G401 (cell line): ENCODE data around the gene IGF2R. TPM values are rescaled to one million over a fixed set of nuclear protein-coding genes. Genes with fewer than 3 reads are reported as not detected.
"Not testable (repeated sequence)": the region's sequence is repeated elsewhere in the genome, so short reads cannot be mapped to it uniquely, and the experiment has no call there.

ENCODE experiments used
- DNase-seq: peaks from one replicate; pipeline ENCODE4 v3.0.0-alpha.2; 2015; ENCODE audit warnings: low spot score
- in situ Hi-C: cut with HindIII; loops from 2 replicates; pipeline ENCODE4 v1.10.0; 2016; ENCODE audit warnings: low sequenced_read_pairs, mixed read lengths
- total RNA-seq: library from RNA; depleted of rRNA; stranded (reverse); fragments of >200 nt; shearing (Covaris generic); gene quantifications from 2 replicates; pipeline ENCODE4 v1.2.3, GENCODE V29; 2014; rRNA removed

The IGF2R gene
- total RNA-seq, 1 experiment from 2014 or later: 49.2 TPM

DNA sequence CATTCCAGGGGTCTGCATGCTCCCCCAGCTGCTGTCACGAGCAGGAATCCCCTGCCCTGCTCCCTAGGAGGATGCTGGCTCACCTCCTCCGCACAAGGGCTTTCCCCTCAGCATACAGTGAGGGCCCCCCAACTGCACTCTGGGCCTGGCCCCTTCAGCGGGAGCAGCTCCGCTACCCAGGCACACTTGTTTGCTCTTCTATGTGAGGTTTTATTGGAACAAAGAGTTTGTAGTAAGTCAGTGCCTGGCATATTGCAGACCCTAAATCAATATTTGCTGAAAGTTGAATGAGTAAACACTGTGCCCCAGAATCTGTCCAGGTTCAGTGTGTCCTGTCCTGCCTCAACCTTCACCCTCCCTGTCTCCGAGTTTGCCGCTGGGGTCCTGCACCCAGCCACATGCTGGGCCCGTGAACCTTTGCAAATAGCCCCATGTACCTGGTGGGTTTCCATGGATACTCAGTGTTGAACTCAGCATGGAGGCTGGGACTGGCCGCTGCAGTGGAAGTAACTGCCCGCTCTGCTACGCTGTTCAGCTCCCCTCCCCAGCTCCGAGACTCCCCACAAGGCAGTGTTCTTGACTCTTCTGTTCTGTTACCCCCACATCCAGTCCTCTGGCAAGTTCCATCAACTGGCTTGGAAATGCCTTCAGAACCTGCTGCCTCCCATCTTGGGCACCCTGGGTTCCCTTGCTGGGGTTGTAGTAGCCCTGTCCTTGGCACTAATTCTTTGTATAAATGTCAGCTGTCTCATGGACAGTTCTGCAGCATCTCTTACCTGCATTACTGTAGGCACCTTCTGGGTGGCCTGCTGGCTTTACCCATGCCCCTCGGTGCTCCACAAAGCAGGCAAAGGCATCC lies 168.5 kb downstream of the IGF2R start:
- no peak for DNase-seq
- in situ Hi-C loops: no loop called here

DNA sequence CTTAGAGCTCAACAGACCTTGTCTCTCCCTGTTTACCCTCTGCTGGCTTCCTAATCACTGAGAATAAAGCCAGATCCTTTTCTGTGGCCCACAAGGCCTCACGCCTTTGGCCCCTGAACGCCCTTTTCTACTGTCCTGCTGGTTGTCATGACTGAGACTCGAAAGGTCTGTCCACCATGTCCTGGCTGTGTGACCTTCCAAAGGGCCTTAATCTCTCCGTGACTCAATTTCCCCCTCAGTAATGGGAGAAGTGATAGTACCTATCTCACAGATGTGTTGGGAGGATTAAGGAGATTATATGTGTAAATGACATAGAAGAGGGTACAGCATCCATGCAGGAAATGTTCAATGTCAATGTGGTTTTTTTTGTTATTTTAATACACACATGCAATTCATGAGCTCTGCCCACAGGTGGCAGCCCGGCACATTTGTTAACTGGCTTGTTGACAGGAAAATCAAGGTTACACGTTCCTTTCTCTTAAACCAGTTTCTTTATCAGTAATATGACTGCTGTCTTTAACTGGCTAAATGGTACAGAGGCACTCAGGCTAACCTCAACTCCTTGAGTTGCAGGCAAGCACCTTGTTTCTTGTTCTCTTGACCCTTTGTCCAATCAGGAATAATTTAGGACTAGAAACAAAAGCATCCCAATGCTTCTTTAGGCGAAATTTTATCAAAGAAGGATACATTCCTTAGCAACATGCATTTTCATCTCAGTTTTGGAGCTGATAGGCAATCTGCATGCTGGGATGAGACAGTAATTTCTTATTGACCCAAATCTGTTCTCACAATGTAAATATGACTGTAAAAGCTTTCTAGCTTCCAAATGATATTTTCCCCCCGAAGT lies 169.3 kb downstream of the IGF2R start:
- peak; percentile 35 for DNase-seq
- in situ Hi-C loops: no loop called here

DNA sequence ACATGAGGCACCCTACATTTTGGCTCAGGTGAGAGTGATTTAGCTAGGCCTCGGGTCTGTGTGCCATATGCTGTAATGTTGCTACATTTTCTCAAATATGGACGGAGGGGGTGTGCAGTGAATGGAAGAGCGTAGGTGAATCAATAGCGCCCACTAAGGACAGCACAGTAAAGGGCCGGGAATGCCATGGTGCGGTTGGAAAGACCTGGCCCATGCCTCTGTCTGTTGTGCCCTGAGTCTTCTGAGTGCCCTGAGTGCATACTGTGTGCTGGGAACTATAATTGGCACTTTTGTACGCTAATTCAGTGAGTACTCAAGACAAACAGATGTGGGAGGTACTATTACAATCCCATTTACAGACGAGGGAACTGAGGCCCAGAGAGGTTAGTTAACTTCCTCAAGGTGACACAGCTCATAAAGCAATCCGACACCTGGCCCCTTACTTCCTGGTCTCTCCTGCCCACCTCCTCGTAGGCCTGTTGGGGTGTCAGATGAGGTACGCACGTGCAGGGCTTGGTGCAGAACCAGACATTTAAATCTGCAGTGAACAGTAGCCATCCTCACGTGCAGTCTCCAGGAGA lies 170.0 kb downstream of the IGF2R start:
- in situ Hi-C loops: no loop called here
- DNase-seq: no peak

DNA sequence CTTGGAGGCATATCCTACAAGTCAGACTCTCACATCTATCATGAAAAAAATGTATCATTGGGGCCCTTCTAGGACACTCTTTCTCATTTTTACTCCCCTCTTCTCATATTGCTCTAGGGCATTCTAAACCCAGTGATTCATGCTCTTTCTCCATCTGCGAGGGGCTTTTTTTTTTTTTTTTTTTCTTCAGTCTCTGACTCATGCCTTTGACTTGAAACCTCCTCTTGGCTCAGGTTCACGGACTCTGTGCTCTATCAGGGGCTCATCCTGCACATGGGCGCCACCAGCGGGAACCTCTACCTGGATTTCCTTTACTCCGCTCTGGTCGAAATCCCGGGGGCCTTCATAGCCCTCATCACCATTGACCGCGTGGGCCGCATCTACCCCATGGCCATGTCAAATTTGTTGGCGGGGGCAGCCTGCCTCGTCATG lies 170.6 kb downstream of the IGF2R start:
- no peak for DNase-seq
- in situ Hi-C loops: no loop called here

DNA sequence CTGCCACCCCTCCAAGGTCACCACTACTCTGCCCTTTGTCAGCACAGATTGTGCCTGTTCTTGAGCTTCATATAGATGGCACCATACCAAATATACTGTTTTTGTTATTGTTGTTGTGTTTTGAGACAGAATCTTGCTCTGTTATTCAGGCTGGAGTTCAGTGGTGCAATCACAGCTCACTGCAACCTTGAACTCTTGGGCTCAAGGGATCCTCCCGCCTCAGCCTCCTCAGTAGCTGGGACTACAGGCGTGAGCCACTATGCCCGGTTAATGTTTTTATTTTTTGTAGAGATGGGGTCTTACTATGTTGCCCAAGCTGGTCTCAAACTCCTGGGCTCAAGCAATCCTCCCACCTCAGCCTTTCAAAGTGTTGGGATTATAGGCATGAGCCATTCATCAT lies 171.6 kb downstream of the IGF2R start:
- DNase-seq, in situ Hi-C loops: not testable (repeated sequence)

DNA sequence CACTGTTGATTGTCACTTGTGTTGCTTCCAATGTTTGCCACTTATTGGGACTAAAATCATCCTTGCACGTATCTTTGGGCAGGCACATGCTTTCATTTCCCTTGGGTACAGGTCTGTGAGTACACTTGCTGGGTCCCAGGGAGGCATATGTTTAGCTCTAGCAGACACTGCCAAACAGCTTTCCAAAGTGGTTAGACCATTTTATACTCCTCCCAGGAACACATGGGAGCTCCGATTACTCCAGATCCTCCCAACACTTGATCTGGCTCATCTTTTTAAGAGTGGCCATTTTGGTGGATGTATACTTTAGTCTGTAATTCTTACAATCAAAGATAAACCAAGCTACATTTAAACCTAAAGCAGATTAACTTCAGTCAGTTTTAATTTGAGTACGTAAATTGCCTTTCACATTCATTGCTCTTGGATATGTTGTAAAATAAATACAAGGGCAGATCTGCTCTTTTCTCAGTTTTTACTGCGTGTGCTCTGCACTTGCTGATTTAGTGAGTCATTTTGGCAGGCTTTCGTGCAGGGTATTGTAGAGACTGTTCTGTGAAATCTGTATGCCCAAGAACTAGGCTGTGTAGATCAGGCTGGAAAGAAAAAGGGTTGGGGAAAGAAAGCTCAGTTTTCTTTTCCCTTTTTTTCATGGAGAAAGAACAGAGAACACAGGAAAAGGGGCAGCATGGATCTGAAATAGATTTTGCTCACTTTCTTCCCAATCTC lies 172.3 kb downstream of the IGF2R start:
- no peak for DNase-seq
- in situ Hi-C loops: no loop called here

DNA sequence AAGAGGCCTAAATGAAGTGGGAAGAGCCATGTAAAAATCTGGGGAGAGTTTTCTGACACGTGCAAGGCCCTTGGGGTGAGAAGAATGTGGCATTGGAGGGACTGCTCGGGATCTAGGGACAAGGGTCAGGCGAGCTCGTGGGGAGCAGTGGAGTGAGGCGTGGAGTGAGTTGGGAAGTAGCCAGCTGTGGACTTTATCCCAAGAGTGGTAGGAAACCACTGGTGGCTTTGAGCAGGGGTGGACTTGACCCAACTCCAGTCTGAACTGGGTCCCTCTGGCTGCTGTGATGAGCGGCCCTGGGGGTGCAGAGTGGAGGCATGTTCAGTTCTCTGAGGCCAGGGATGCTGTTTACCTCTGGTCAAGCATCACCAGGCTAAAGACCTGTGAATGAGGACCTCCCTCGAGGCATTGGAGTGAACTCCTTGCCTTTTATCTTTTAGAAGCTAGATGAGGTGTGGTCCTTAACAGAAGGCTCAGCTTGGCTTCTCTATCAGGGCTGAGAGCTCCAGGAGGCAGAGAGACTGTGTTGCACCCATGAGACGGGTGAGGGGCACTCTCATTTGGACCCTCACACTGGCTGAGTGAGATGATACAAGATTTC lies 173.3 kb downstream of the IGF2R start:
- in situ Hi-C loops: no loop called here
- no peak for DNase-seq

DNA sequence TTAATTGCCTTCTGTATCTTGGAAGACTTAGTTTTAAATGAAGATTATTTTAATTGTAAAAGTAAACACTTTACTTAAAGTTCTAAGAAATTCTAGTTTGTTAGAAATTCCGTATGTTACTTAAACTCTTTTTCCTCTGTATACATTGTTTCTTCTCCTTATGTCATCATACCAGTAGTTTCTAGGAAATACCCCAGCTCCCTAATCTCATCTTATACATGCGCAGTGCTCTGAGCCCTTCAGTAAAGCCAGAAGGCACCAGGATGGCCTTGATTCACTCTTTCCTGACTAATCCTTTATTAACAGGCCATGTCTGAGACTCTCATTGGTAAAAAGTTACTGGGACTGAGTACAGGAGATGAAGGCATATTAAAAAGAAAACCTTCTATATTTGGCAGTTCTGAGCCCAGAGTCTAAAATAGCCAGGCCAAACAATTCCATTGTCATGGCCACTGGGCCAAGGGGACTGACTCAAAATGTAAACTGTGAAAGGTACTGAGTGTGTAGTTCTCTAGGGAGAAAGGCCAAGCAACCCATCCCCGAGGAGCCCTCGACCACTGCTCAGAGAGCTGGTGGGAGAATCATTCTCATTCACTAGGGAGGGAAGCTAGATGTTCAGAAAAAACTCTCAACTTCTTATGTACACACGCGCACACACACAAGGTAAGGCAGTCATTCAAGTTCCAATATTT lies 177.7 kb downstream of the IGF2R start:
- DNase-seq: no peak

DNA sequence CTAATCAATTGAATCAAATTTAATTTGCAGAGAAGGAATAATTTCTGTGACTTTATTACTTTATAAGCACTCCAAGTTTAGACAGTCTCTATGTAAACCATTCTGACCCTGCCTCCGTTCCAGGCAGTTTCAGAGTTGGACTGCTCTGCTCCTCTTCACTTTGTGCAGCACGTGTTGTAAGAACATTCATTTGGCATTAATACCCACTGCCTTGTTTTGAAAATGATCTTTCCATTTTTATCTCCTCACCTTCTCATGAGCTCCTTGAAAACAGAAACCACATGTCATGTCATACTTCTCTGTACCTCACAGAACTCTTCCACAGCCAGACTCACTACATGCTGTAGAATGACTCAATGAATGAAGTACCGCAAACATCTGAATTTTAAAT lies 178.3 kb downstream of the IGF2R start:
- no peak for DNase-seq
- in situ Hi-C loops: no loop called here

More for the DNA sequence above, 177.7 kb downstream of the IGF2R start:
- in situ Hi-C loops: no loop called here

DNA sequence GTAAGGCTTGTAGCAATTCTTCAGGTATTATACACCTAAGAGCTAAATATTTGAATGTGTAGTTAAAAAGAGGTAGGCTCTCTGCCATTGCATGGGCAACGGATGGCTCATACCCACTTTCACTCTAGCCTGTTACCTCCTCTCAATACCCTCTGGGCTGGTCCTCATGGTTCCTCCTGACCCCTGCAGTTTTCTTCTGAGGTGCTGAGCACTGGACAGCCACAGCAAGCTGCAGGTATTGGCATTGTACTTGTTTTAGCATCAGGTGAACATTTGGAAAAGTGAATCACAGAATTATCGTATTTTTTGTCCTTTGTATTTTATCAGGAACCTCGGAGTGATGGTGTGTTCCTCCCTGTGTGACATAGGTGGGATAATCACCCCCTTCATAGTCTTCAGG lies 185.6 kb downstream of the IGF2R start:
- in situ Hi-C loops: no loop called here
- no peak for DNase-seq

DNA sequence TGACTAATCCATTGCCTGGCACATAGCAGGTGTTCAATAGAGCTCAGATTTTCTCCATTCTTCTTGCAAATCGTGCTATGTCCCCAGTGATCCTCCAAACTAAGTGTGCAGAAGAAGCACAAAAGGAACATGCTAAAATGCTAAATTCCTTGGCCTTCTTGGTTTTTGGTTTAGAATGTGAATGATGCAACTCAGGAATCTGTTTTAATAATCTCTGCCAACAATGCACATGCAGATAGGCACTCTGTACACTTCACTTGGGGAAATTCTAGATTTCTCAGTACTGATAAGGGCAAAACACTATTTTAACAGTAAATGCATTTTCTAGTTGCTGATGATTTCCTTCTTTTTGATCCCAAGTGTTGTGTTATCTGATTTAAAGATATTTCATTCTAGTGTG lies 188.0 kb downstream of the IGF2R start:
- no peak for DNase-seq
- in situ Hi-C loops: no loop called here

DNA sequence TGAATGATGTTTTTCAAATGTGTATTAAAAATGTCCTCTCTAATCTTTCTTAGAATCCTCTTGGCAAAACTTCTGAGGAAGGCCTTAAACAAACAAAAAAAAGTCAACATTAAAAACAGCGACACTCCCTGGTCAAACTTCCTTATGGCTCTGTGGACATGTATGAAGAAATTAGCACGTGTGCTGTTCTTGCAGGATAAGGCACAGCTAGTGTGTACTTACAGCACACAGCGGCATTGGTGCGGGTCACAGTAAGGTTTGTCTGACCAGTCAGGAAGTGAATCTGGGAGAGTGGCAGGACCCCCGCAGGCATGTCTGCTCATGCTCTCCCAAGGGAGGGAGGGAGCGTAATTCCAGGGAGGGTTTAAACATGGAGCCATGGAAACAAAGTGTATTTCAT lies 191.6 kb downstream of the IGF2R start:
- DNase-seq: no peak
- in situ Hi-C loops: no loop called here

Other genes with a start within 250 kb of the IGF2R start
- 95.8 and 169 TPM in 2 replicates for gene WTAP, start 241.6 kb upstream of the IGF2R start, total RNA-seq
- 46.7 and 79.7 TPM in 2 replicates for gene ACAT2, start 207.0 kb upstream of the IGF2R start, total RNA-seq
- gene TCP1, start 179.5 kb upstream of the IGF2R start, total RNA-seq: 167 and 216 TPM in 2 replicates
- gene MRPL18, start 178.6 kb upstream of the IGF2R start, total RNA-seq: 153 and 158 TPM in 2 replicates
- not detected in 2 replicates for gene PNLDC1, start 168.8 kb upstream of the IGF2R start, total RNA-seq
- not detected in 2 replicates for gene MAS1, start 78.1 kb upstream of the IGF2R start, total RNA-seq
- not detected in 2 replicates for gene SLC22A1, start 152.7 kb downstream of the IGF2R start, total RNA-seq